Stimulated activated CD4-positive, alpha-beta T cell treated with anti-CD3 and anti-CD28 coated beads, Interleukin-15, amount 100 ng/mL, for 1 hour (primary cell): ENCODE results near the gene PRKG1.
"Not testable (repeated sequence)": the region's sequence is repeated elsewhere in the genome, so short reads cannot be mapped to it uniquely, and the experiment has no call there.

Experiments
- DNase-seq, 2 donors: peaks; one replicate each; pipeline ENCODE4 v3.0.0-alpha.2; 2020; ENCODE audit warnings: low read depth in 1 of 2, low spot score in 1 of 2

The PRKG1 gene

GRCh38 chr10:52031771-52032170 is 957.5 kb downstream of the PRKG1 start:
- DNase-seq = no peak

- DNase-seq = no peak
Measured at GRCh38 chr10:52032681-52033629, 958.7 kb downstream of the PRKG1 start.

- DNase-seq = not testable (repeated sequence)
Measured at GRCh38 chr10:52039002-52039793, 964.9 kb downstream of the PRKG1 start.

GRCh38 chr10:52040486-52040885 is 966.2 kb downstream of the PRKG1 start:
- DNase-seq = no peak

GRCh38 chr10:52043811-52044210 is 969.5 kb downstream of the PRKG1 start:
- DNase-seq = no peak

GRCh38 chr10:52048051-52048450 is 973.8 kb downstream of the PRKG1 start:
- DNase-seq = no peak

- DNase-seq = no peak
Measured at GRCh38 chr10:52050429-52051047, 976.3 kb downstream of the PRKG1 start.

- no peak for DNase-seq
Measured at GRCh38 chr10:52053497-52053896, 979.2 kb downstream of the PRKG1 start.

- DNase-seq = no peak
Measured at GRCh38 chr10:52056291-52056690, 982.0 kb downstream of the PRKG1 start.

- DNase-seq = no peak
Measured at GRCh38 chr10:52059089-52059488, 984.8 kb downstream of the PRKG1 start.

GRCh38 chr10:52063159-52063558 is 988.9 kb downstream of the PRKG1 start:
- no peak for DNase-seq

- DNase-seq = no peak
Measured at GRCh38 chr10:52064084-52064845, 990.0 kb downstream of the PRKG1 start.

GRCh38 chr10:52066383-52066782 is 992.1 kb downstream of the PRKG1 start:
- no peak for DNase-seq

- DNase-seq = no peak
Measured at GRCh38 chr10:52068485-52068884, 994.2 kb downstream of the PRKG1 start.

GRCh38 chr10:52071814-52072213 is 997.5 kb downstream of the PRKG1 start:
- DNase-seq = no peak

GRCh38 chr10:52074505-52075026 is 1000.3 kb downstream of the PRKG1 start:
- DNase-seq = no peak

GRCh38 chr10:52077814-52078213 is 1003.5 kb downstream of the PRKG1 start:
- DNase-seq = no peak

- DNase-seq = no peak
Measured at GRCh38 chr10:52078397-52078937, 1004.2 kb downstream of the PRKG1 start.

- no peak for DNase-seq
Measured at GRCh38 chr10:52082307-52082706, 1008.0 kb downstream of the PRKG1 start.

- DNase-seq = no peak
Measured at GRCh38 chr10:52083422-52083821, 1009.1 kb downstream of the PRKG1 start.
